GM21737 (cell line): Measurements from ENCODE around the gene HS1BP3.
A peak's percentile ranks its signal among the peaks of the same experiment; 100 is the strongest.

Source experiments
- ATAC-seq: cut with Tn5 transposase; IDR thresholded peaks from one replicate; pipeline ENCODE4 v1.9.1; 2021; ENCODE audit warnings: mild to moderate bottlenecking, moderate library complexity; ENCODE audit not compliant: unreplicated experiment

HS1BP3 gene

GRCh38 chr2:20647211-20647610 is 3.7 kb downstream of the HS1BP3 start:
- ATAC-seq: no peak

- no peak for ATAC-seq
These were observed 4.5 kb downstream of the HS1BP3 start for GRCh38 chr2:20646446-20646845.

- ATAC-seq: no peak
These were observed 5.1 kb downstream of the HS1BP3 start for GRCh38 chr2:20645761-20646160.

GRCh38 chr2:20645301-20645701 is 5.6 kb downstream of the HS1BP3 start:
- no peak for ATAC-seq

- ATAC-seq: no peak
These were observed 7.1 kb downstream of the HS1BP3 start for GRCh38 chr2:20643826-20644225.

- ATAC-seq: no peak
These were observed 7.8 kb downstream of the HS1BP3 start for GRCh38 chr2:20643060-20643459.

GRCh38 chr2:20642055-20642971 is 8.6 kb downstream of the HS1BP3 start:
- ATAC-seq: peak; percentile 86

- no peak for ATAC-seq
These were observed 9.5 kb downstream of the HS1BP3 start for GRCh38 chr2:20641123-20641985.

- ATAC-seq: no peak
These were observed 10.3 kb downstream of the HS1BP3 start for GRCh38 chr2:20640411-20641122.

- no peak for ATAC-seq
These were observed 12.1 kb downstream of the HS1BP3 start for GRCh38 chr2:20638646-20639430.

- no peak for ATAC-seq
These were observed 12.9 kb downstream of the HS1BP3 start for GRCh38 chr2:20638014-20638413.

GRCh38 chr2:20637147-20637546 is 13.8 kb downstream of the HS1BP3 start:
- no peak for ATAC-seq

- peak; percentile 80 for ATAC-seq
These were observed 15.0 kb downstream of the HS1BP3 start for GRCh38 chr2:20635675-20636584.

GRCh38 chr2:20635113-20635510 is 15.8 kb downstream of the HS1BP3 start:
- ATAC-seq: no peak

- ATAC-seq: no peak
These were observed 16.3 kb downstream of the HS1BP3 start for GRCh38 chr2:20634507-20635112.

GRCh38 chr2:20633794-20634506 is 16.9 kb downstream of the HS1BP3 start:
- ATAC-seq: no peak

- ATAC-seq: no peak
These were observed 17.9 kb downstream of the HS1BP3 start for GRCh38 chr2:20633001-20633400.

- no peak for ATAC-seq
These were observed 18.4 kb downstream of the HS1BP3 start for GRCh38 chr2:20632446-20632990.
